Measurements from ENCODE around the gene SEMA7A.

Gene SEMA7A

DNA sequence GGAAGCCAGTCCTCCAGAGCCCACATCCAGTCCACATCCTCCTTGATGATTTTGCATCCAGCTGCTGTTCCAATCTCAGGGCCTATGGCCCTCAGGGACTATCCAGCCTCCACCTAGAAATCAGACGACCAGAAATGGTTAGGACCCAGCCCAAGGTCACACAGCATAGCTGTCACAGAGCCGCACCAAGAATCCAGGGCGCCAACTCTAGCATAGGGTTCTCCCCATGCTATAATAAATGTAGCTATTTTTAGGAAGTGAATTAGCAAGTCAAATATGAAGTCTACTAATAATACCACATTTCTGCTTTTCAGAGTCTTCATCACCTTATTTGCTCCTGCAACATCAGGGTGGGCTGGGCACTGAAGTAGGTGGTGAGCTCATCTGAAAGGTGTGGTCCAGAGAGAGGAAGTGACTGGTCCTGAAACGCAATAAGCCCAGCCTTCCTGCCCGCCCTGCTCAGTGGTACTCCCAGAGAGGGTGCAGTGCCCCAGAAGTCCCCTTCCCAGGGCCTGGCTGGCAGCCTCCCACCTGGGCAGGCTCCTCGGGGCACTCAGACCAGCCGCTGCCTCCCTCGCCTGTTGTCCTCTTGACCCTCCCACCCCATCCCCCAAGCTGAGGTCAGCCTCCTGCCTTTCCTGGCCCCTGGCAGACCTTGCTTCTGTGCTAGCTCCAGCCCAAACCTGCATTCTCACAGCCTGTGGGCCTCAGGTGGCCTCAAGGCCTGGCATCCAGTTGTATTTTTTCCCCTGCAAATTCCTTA is 48.7 kb downstream of the SEMA7A start:
- DNase-seq = peak; percentile 76

- DNase-seq = no peak
Observed at GRCh38 chr15:74384566-74384880, 49.2 kb downstream of the SEMA7A start.

GRCh38 chr15:74383695-74384565 is 49.8 kb downstream of the SEMA7A start:
- peak; percentile 62 for DNase-seq

DNA sequence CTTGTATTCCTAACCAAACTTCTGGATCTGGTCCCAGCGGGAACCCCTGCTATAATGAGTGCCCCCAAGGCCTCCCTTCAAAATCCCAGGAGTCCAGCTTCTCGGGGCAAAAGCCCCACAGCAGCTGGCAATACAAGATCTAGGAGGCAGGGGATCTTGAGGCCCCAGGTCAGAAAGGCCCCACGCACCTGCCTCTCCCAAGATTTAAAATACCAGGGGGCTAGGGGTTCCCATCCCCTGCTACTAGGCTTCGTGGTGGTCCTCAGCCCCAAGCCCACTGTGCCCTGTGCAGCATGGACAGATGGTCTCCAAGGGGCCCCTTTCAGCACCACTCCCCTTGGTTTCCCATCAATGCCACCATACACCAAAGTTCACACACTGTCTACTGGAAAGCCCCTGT is 50.5 kb downstream of the SEMA7A start:
- no peak for DNase-seq

GRCh38 chr15:74382004-74382816 is 51.5 kb downstream of the SEMA7A start:
- peak; percentile 87 for DNase-seq

DNA sequence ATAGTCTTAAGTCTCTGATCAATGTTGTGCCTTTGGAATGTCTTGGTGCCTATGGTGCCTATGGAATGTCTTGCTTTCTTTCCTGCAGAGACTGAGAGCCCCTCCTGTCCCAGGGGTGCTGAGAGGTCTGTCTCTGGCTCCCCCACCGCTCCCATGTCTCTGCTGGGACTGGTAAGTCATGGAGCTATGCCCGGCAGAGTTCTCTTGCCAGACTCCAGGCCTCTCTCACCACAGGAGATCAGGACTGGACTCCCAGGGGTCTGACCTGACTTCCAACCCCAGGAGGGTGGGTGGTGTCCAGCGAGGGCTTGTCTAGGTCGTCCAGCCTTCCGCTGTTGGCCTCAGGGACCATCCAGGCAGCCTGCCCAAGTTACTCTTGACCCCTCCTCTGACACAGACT is 52.3 kb downstream of the SEMA7A start:
- DNase-seq = no peak

DNA sequence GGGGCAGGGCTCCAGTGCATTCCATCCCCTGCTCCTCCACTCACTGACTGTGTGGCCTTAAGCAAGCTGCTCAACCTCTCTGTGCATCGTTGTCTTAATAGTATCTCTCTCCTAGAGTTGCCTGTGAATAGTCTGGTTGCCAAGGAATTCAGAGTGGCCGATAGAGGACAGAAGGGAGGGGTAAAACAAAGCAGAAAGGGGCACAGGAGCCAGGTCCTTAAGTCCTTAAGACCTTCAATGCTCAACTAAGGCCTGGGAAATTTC is 52.6 kb downstream of the SEMA7A start:
- DNase-seq = no peak

- no peak for DNase-seq
Observed at GRCh38 chr15:74380361-74381189, 53.2 kb downstream of the SEMA7A start.

- peak; percentile 51 for DNase-seq
Observed at GRCh38 chr15:74378848-74379247, 54.9 kb downstream of the SEMA7A start.

GRCh38 chr15:74377831-74378766 is 55.7 kb downstream of the SEMA7A start:
- no peak for DNase-seq

- no peak for DNase-seq
Observed at GRCh38 chr15:74376825-74377581, 56.8 kb downstream of the SEMA7A start.

GRCh38 chr15:74376226-74376625 is 57.5 kb downstream of the SEMA7A start:
- no peak for DNase-seq

- peak; percentile 90 for DNase-seq
Observed at GRCh38 chr15:74375303-74375693, 58.5 kb downstream of the SEMA7A start.

DNA sequence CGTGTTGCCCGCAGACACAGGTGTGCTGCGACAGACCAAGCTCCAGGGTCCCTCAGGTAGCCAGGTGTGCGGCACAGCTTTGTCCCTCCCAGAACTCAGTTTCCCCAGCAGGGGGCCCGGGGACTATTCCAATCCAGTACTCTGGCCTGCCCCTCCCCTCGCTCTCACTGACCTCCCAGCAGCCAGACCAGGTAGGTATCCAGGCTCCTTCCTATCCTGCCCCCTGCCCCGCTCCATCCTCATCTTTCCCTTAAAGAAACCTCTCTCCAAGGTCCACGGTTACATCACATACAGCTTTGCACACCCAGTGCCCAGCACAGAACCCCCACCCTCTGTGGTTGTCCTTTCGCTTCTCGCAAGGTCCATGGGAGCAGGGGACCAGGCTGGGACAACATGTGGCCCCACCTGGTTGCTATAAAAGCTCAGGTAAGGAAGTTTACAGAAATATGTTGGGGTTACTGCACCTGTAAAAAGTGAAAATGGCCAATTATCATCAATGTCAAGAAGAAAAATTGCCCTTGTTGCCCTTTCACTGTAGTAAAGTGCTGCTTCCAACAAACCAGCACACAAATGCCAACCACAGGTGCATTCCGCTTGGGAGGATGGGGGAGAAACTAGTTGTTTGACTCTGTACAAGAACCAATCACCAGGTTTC is 59.0 kb downstream of the SEMA7A start:
- DNase-seq = no peak

GRCh38 chr15:74373731-74374647 is 59.8 kb downstream of the SEMA7A start:
- peak; percentile 95 for DNase-seq

DNA sequence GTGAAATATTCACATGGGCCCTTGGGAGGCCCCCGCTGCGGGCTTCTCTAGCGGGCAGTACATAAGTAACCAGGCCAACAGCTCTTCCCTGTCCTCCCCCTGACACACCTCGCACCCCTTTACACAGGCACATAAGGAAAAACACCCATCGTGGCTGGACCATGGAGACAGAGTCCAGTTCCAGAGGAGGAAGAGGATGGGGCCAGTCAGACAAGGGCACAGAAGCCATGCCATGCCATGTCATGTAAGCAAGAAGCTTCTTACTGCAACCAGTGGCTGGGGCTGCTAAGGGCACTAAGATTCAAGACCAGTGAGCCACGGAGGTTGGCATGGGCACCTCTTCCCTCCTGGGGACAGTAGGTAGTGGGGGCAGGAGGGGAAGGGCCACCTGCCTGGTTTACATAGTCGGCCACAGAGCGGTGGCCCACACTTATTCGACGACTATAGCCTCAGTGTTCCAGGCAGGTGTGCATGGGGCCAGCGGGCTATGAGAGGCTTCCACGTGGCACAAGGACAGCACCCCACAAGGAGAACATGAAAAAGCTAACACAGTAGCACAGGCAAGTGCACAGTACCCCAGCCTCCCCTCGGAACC is 60.6 kb downstream of the SEMA7A start:
- DNase-seq = no peak

- no peak for DNase-seq
Observed at GRCh38 chr15:74370471-74370870, 63.3 kb downstream of the SEMA7A start.

- no peak for DNase-seq
Observed at GRCh38 chr15:74369756-74370155, 64.0 kb downstream of the SEMA7A start.

Data from activated CD4-positive, alpha-beta T cell treated with anti-CD3 and anti-CD28 coated beads, Interleukin-2, amount 50 U/mL, for 16 hours (primary cell).